GM23338 (cell line): ENCODE results near the gene USP46.

Source experiments
- CREB1 ChIP-seq: fragments of 250-450 bp; sonication (Bioruptor Pico); IDR thresholded peaks from 2 replicates; pipeline ENCODE4 v1.5.0; 2020; ENCODE audit warnings: low read depth, mild to moderate bottlenecking, moderate library complexity
- EZH2 ChIP-seq: fragments of 200-600 bp; sonication (generic); IDR thresholded peaks from one replicate; pipeline ENCODE4 v1.8.0; 2017; ENCODE audit warnings: antibody characterized with exemption, mild to moderate bottlenecking, low read depth; ENCODE audit not compliant: unreplicated experiment
- EZH2phosphoT487 ChIP-seq: fragments of 200-600 bp; sonication (generic); IDR thresholded peaks from one replicate; pipeline ENCODE4 v1.8.1; 2018; ENCODE audit warnings: antibody characterized with exemption; ENCODE audit not compliant: unreplicated experiment
- JUNB ChIP-seq: IDR thresholded peaks from one replicate; pipeline ENCODE4 v1.6.1; 2016; ENCODE audit warnings: antibody characterized with exemption; ENCODE audit not compliant: unreplicated experiment
- NANOG ChIP-seq: IDR thresholded peaks from 2 replicates; pipeline ENCODE4 v1.6.1; 2016; ENCODE audit warnings: antibody characterized with exemption, borderline replicate concordance
- POLR2AphosphoS5 ChIP-seq: IDR thresholded peaks from 2 replicates; pipeline ENCODE4 v1.6.1; 2016; ENCODE audit warnings: antibody characterized with exemption, low read depth
- STAT1 ChIP-seq: IDR thresholded peaks from one replicate; pipeline ENCODE4 v1.6.1; 2016; ENCODE audit warnings: antibody characterized with exemption; ENCODE audit not compliant: unreplicated experiment
- ZNF114 ChIP-seq: fragments of 250-450 bp; sonication (Bioruptor Pico); IDR thresholded peaks from 2 replicates; pipeline ENCODE4 v1.5.0; 2020; ENCODE audit warnings: mild to moderate bottlenecking, moderate library complexity
- ZNF331 ChIP-seq: fragments of 250-450 bp; sonication (Bioruptor Pico); IDR thresholded peaks from 2 replicates; pipeline ENCODE4 v1.5.0; 2020; ENCODE audit warnings: low read depth, mild to moderate bottlenecking, moderate library complexity
- TF ChIP-seq, protein P1 (sequence below), 2 experiments: fragments of 200-600 bp in 1 of 2; sonication (generic) in 1 of 2; conservative IDR thresholded peaks; 2 replicates each; pipeline versions ENCODE4 v1.5.1 to v1.6.1; 2016 to 2017; ENCODE audit warnings: antibody characterized with exemption in 2 of 2, low read depth in 2 of 2, mild to moderate bottlenecking in 2 of 2, moderate library complexity in 1 of 2
- TF ChIP-seq, protein P2 (sequence below): IDR thresholded peaks from 2 replicates; pipeline ENCODE4 v1.6.1; 2016; ENCODE audit warnings: antibody characterized with exemption
- TF ChIP-seq, protein P3 (sequence below): IDR thresholded peaks from one replicate; pipeline ENCODE4 v1.6.1; 2018; ENCODE audit warnings: antibody characterized with exemption; ENCODE audit not compliant: unreplicated experiment

DNA sequence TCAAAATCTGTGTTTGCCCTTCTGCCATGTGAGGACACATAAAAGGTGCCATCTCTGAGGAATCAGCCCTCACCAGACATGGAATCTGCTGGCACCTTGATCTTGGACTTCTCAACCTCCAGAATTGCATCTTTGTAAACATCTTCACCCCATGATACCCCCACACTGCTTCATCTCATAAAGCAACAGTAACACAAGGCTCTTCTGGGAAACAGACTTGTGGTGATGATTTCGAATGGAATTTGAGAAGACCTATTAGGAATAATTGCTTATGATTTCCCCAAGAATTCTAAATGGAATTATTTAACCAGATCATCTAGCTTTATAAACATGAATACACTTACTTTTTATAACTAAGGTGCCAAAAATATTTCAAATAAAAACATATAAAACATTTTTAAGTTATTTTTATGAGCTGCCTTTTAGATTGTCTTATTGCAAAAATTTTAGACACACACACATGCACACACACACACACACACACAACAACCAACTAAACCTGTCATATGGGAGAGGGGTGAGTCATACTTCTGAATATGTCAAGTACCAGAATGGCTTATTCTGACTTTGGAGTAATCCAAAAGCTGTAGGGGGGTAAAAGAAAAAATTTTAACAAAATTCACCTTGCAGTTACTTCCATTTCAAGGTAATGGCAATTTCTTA, 82.0 kb downstream of the USP46 start:
- TF ChIP-seq, protein P1, sequence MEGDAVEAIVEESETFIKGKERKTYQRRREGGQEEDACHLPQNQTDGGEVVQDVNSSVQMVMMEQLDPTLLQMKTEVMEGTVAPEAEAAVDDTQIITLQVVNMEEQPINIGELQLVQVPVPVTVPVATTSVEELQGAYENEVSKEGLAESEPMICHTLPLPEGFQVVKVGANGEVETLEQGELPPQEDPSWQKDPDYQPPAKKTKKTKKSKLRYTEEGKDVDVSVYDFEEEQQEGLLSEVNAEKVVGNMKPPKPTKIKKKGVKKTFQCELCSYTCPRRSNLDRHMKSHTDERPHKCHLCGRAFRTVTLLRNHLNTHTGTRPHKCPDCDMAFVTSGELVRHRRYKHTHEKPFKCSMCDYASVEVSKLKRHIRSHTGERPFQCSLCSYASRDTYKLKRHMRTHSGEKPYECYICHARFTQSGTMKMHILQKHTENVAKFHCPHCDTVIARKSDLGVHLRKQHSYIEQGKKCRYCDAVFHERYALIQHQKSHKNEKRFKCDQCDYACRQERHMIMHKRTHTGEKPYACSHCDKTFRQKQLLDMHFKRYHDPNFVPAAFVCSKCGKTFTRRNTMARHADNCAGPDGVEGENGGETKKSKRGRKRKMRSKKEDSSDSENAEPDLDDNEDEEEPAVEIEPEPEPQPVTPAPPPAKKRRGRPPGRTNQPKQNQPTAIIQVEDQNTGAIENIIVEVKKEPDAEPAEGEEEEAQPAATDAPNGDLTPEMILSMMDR (conservative IDR thresholded peaks at IDR 0.05; ENCODE audit: low read depth in 2 of 2) = no peak
- TF ChIP-seq NANOG (no peak), EZH2 (no peak), EZH2phosphoT487 (no peak), CREB1 (no peak), POLR2AphosphoS5 (no peak), STAT1 (no peak), JUNB (no peak), ZNF331 (no peak), ZNF114 (CRISPR knock-in tag) (no peak)
- TF ChIP-seq, protein P2, sequence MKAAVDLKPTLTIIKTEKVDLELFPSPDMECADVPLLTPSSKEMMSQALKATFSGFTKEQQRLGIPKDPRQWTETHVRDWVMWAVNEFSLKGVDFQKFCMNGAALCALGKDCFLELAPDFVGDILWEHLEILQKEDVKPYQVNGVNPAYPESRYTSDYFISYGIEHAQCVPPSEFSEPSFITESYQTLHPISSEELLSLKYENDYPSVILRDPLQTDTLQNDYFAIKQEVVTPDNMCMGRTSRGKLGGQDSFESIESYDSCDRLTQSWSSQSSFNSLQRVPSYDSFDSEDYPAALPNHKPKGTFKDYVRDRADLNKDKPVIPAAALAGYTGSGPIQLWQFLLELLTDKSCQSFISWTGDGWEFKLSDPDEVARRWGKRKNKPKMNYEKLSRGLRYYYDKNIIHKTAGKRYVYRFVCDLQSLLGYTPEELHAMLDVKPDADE = no peak
- TF ChIP-seq, protein P3, sequence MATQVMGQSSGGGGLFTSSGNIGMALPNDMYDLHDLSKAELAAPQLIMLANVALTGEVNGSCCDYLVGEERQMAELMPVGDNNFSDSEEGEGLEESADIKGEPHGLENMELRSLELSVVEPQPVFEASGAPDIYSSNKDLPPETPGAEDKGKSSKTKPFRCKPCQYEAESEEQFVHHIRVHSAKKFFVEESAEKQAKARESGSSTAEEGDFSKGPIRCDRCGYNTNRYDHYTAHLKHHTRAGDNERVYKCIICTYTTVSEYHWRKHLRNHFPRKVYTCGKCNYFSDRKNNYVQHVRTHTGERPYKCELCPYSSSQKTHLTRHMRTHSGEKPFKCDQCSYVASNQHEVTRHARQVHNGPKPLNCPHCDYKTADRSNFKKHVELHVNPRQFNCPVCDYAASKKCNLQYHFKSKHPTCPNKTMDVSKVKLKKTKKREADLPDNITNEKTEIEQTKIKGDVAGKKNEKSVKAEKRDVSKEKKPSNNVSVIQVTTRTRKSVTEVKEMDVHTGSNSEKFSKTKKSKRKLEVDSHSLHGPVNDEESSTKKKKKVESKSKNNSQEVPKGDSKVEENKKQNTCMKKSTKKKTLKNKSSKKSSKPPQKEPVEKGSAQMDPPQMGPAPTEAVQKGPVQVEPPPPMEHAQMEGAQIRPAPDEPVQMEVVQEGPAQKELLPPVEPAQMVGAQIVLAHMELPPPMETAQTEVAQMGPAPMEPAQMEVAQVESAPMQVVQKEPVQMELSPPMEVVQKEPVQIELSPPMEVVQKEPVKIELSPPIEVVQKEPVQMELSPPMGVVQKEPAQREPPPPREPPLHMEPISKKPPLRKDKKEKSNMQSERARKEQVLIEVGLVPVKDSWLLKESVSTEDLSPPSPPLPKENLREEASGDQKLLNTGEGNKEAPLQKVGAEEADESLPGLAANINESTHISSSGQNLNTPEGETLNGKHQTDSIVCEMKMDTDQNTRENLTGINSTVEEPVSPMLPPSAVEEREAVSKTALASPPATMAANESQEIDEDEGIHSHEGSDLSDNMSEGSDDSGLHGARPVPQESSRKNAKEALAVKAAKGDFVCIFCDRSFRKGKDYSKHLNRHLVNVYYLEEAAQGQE = no peak
